ENCODE results near the gene PIK3C2G.

Gene PIK3C2G

DNA sequence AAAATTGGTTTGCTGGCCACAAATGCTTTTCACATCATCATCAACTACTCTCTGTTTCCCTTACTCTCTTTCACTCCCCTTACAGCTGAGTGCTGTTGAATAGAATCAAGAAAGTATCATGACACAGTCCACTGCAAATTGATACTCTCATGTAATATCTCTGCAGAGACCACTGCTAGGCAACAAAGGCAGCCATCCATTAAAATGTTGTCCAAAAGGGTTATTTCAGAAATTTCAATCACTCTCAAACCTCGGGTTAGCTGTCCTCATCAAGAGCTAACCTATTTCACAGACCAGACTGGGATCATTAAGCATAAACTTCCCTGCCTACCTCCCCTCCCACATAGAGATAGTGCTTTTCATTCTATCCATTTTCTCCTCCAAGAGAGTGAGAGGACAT, 289.8 kb downstream of the PIK3C2G start:
- DNase-seq, result no peak

DNA sequence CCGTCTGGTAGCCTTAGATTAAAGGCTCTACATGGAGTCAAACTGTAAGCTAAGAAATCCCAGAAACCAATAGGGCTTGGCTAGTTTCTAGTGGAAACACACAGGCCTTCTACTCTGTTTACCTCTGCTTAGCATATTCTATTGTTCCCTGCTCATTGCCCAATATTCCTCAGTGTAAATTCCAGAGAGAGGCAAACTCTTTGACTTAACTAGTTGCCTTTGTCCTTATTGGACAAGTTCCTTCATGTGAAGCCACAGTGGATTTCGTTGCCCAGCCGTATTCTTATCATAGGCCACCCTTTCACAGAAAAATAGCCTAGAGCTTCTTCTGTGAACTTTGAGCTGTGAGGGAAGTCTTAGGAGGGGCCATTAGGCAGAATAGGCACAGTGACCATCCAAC, 290.4 kb downstream of the PIK3C2G start:
- DNase-seq, result no peak

DNA sequence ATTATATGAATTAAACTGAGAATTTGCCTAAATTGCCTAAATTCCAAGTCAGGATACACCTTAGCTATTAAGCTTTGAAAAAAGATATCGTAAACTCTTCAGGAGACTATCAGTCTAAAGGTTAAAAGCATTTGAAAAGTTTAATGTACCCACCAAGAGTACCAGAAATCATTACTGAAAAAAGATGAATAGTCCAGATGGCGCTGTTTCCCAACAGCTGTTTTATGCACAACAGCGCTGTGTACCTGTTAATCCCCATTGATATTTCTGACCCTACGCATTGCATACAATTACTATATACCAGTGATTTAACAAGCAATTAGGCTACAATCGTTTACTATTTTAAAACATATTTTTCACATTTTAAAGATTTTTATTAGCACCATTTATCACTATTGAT, 291.5 kb downstream of the PIK3C2G start:
- no peak for DNase-seq

DNA sequence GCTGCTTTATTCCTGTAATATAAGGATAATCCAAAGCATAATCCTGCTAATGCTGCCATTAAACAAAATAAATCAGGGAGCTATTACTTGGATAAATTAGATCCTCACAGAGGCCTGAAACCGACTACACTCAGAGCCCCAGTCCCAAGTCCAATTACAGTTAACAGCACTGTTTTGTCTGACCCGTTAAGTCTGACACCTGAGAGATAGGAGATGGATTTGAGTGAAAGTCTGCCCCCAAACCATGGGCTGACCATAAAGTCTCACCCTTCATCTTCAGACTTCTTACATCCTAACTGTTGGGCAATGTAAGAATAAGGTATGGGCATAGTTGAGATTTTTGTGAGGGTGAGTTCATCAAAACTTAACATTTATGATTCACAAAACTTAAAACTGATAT, 294.8 kb downstream of the PIK3C2G start:
- DNase-seq, result no peak

DNA sequence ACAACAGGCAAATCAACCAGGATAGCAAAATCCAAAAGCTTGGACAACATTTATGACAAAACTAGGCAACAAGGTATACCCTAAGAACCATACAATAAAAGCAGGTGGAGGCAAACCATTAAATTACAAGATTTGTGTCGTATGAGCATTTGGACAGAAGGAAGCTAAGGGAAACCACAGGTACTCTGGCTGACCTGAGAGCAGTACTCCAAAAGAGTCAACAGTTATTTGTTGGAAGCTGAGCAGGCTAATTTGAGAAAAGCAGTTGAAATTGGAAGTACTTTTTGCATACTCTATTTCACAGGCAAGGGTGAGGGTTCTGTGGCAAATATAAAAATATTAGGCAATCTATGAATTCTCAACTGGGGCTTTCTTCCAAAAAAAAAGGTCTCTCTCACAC, 297.9 kb downstream of the PIK3C2G start:
- no peak for DNase-seq

DNA sequence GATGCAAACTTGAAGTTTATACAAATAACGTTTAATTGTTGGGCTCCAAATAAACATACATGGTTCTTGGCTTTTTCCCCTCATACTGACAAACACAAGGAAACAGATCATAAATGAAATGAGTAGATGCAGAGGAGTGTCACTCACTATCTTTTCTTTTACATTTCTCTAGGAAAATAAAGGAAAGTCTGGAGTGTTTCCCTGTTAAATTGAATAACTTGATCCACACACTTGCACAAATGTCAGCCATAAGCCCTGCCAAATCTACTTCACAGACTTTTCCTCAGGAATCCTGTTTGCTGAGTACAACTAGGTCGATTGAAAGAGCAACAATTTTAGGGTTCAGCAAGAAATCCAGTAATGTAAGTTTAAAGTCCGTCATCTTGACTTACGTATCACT, 301.2 kb downstream of the PIK3C2G start:
- DNase-seq, result no peak

DNA sequence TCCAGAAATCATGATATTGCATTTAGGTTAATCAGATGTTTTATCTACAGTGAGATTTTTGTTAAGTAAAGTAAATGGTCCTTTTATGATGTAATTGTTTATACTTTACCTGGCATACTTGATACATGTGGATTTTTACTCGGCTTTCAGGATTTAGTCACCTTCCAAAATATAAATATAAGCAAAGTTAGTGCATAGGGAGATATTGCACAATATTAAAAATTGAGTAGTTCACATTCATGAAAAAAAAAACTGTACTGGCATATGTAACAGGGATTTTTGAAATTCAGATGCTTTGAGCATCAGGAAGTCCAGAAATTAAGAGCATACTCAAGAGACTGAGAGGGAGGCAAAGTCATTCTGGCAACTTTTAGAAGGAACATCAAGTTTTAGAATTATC, 303.0 kb downstream of the PIK3C2G start:
- no peak for DNase-seq

DNA sequence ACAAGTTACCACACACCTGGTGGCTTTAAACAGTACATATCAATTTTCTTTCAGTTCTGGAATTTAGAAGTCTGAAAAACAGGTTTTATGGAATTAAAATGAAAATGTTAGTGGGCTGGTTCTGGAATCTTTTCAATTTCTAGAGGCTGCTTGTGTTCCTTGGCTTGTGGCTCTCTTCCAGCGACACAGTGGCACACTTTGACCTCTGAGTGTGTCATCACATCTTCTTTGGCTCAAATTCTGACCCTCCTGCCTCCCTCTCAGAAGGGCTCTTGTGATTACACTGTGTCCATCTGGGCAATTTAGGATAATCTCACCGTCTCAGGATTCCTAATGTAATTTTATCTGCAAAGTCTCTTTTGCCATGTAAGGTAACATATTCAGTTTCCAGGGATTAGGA, 306.5 kb downstream of the PIK3C2G start:
- no peak for DNase-seq

DNA sequence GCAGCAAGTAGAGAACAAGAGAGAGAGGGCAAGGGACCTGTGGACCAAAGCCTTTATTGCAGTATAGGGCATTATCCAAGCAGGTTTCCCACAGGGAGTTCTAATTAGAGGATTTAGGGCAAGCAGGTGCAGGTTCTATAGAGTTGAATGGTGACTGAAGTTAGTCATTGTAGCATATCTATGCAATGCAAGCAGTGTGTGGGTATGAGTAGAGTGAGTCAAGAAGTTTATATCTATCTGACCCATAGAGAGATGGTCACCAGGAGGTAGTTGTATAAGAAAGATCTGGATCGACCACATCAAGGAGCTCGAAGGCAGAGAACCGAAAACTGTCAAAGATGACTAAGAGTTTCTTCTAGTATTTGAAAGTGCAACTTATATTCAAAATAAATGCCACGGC, 309.2 kb downstream of the PIK3C2G start:
- DNase-seq, result no peak

DNA sequence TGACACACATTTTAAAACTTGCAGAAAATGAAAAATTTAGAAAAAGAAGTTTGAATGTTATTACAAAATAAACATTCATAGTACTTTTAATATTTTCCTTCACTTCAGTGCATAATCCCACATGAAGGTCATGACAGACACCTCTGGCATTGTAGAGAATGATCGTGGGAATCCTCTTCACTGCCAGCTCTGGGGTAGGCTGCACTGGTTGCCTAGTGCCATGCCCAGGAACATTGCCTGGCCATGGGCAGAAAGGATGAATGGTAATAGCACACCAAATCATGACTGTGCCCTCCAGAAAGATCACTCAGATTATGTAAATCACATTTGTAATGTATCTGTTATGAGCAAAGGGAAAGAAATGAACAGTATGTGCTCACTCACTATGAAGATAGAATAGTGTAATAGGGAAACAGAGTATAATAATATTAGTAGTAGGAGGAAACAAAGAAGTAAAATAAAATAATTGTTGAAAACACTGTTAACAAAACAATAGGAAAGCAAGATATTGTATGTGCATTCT, 314.8 kb downstream of the PIK3C2G start:
- DNase-seq, result no peak

DNA sequence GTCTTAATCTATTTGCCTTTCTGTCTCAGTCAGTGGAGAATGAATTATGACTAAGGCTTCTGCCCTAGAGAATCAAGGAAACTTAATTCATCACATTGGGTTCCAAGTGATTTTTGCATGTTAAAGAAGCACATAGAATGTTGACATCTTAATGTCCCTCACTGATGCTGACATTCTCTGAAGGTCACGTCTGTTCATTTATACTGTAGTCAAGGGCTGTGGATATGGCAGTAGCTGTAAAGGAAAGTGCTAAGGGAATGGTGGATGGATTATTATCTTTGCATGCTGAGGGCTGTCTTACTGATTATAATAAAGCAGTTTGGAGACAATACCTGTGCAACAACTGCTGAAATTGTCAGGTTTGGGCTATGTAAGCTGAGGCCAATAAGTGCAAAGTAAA, 315.3 kb downstream of the PIK3C2G start:
- no peak for DNase-seq

DNA sequence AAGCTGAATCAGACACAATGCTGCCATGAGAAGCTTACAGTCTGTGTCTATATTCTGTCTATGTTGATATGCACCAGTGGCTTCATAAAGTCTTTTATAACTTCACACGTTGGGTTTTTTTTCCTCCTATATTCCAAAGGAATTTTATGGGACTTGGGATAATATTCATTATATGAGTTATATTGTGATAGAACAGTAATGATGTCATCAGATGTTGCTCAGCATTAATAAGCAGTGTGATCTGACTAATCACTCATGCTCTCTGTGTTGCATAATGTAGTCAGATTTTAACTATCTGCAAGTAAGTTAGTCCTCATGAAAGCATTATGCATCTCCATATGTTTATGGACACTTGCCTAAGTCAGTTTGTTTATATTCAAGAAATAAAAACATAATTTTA, 316.9 kb downstream of the PIK3C2G start:
- no peak for DNase-seq

DNA sequence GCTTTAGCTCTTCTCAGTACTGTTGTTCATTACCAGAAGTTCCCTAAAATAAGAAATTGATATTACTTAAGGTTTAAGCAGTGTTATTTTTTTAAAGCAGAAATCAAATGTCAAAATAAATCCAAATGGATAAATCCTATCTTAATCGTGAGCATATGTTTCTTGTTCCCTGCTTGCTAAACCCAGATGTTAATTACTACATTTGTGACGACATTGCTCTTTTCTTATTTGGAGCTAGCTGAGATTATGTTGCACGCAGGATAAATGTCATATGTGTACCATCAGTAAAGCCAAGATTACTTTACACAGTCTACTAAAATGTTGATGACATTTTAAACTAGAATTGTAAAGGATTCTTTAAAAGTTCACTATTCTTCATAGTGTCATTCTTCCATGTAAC, 319.0 kb downstream of the PIK3C2G start:
- no peak for DNase-seq

DNA sequence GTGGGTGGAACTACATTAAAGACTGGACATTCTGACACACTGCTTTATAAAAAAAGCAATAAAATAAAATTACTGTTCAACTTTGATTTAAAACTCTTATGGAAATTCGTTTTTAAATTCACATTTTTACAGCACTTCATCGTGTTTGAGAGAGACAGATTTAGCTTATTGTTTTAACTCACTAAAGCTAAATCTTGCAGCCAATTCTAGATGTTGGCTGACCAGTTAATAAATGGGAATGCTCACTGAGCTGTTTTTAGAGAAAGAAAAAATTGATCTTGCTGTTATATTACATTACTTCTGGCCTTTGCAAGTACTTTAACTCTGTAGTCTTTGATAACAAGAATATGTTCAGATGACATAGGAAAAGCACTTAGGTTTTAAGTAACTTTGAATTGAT, 319.4 kb downstream of the PIK3C2G start:
- DNase-seq, result no peak

DNA sequence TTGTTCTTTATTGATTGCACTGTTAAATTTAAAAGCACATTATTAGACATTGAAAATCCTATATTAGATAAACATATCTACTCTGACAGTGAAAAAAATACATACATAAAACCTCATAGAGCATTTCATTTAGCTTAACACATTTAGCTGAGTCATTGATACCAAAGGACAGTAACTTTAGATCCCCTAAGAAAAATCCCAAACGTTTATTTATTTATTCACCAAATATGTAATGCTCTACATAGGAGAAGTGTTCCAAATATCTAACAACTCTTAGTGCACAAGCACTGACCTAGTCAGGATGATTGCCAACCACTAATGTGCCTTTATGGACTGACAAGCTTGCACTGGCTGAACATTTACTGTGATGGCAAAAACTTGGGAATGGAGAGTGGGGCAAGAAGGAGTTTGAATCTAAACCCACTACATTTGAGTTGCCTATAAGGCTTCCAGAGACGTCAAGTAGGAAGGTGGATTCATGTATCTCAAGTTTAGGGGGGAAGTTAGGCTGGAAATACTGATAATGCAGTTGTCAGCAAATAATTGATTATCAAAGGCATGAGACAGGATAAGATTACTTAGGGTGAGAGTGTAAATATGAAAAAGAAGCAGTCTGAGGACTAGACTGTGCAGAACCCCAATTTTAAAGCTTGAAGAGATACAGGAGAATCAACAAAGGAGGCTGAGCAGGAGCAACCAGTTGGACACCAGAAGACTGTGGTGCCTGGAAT, 320.1 kb downstream of the PIK3C2G start:
- no peak for DNase-seq

DNA sequence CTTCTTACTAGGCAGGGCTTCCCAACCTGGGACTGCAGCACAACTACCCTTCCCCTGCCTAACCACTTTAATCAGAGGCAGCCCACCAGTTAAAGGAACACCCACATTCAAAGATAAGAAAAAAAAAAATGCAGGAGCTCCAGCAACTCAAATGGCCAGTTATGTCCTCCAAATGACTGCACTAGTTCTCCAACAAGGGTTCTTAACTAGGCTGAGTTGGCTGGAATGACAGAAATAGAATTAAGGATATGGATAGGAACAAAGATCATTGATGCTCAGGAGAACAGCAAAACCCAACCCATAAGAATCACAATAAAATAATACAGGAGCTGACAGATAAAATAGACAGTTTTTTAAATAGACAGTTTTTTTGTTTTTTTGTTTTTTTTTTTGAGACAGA, 322.3 kb downstream of the PIK3C2G start:
- DNase-seq, result no peak

DNA sequence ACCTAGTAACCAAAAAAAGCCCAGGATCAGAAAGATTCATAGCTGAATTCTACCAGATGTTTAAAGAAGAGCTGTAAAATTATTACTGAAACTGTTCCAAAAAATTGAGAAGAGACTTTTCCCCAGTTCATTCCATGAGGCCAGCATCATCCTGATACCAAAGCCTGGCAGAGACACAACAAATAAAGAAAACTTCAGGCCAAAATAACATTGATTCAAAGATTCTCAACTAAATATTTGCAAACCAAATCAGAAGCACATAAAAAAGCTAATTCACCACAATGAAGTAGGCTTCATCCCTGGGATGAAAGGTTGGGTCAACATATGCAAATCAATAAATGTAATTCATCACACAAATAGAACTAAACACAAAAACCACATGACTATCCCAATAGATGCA, 325.3 kb downstream of the PIK3C2G start:
- no peak for DNase-seq

DNA sequence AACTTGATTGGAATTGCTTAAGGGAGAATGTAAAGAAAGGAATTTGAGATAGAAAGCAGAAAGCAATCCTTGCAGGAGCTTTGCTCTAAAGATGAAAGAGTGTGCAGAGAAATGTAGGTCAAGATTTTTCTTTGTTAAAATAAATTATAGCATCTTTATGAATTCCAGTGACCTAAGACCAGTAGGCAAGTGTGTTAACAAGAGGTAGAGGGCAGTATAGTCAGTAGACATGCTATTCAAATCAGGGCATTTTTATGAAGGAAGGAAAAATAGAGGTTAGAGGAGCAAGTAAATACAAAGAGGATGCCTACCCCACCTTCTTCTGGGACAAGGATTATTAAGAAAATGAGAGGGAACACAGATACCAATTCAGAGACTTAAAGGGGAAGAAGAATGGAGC, 328.0 kb downstream of the PIK3C2G start:
- DNase-seq, result no peak

DNA sequence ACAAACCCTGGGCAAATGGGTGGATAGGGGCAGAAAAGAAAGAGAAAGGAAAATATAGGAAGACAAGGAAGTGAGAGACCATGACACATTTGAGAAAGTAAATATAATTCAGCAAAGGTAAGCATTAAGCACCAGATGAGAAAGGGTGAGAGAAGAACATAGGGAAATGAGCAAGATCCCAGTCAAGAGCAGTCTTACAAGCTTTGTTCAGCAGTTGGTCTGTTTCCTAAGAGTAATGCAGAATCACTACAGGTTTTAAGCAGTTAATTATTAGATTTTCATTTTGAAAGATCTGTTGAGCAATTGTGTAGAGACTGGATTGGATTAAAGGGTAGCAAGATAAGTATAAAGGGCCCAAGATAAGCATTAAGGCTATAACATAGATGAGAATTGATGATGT, 330.2 kb downstream of the PIK3C2G start:
- DNase-seq, result no peak

DNA sequence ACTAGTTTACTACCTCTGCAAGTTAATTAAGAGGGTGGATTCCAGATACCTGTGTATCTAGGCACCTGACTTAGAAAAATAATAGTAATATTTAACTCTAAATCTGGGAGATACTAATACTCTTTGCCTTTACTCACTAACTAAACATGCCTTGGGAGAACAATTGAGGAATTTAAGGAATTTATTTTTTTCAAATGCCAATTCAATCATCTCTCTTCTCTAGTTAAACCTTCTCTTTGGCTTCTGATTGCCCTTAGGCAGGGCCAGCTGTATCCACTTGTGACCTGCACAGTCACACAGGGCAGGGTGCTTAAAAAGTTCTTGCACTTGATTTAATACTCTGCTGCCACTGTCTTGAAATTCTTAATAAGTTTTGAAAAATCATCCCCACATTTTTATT, 334.1 kb downstream of the PIK3C2G start:
- no peak for DNase-seq

DNA sequence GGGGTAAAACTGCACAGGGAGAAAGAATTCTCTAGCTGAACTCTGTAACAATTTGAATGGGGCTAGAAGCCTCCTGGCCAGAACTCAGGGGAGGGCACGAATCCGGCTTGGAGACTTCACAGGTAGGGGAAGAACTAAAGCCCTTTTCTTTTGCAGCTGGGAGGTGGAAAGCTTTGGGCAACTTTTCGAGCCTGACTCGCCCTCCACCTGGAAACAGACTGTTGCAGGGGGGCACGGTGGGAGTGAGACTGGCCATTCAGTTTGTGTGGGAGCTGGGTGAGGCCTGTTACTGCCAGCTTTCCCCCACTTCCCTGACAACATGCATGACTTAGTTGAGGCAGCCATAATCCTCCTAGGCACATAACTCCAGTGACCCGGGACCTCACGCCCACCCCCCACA, 340.6 kb downstream of the PIK3C2G start:
- DNase-seq, result no peak

DNA sequence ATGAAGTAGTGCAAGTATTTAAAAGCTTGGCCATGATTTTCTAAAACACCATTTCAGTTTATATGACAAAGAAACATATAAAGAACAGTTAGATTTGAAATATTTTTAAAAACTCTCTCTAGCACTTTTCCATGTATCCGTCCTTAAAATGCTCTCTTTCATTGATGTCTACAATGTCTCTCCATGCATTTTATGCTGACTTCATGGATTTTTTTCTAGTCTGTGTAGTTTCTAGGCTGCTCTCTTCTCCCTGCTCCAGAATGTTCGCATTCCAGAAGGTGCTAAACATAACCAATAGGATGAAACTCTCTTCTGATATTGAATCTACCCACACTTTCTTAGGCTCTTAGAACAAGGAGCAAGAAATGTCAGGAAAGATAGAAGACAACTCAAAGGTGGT, 351.7 kb downstream of the PIK3C2G start:
- DNase-seq, result no peak

DNA sequence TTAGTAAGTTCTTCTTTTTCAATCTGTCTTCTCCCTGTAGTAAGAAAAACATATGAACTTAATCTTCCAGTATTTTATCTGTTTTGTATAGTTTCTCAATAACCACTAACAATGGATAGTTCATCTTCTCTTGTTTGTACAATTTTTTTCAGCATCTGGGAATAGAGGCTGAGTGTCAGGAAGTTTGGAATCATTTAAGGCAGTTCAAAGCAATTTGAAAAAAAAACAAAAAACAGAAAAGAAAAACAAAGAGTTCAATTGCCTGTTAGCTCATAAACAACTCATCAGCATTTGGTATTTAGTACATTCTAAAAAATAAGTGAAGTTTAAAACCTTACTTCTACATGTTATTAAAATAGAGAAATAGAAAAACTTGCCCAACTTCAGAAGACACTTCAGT, 359.7 kb downstream of the PIK3C2G start:
- DNase-seq, result no peak

DNA sequence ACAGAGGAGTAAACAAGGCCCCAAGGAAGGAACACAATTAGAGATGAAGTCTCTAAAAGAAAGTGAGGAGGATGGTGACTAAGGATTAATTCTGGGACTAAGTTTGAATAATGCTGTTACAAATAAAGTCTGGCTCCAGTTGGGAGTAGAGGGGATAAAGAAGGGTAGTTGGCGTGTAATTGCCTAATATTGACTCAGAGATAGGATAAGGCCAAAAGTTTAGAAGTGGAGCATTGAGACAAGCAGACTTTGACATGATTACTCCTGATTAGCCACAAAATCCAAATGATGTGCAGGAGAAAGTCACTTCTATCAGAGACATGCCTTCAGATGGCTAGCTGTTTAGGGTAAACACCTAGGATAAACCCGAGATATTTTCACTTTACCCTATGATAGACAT, 368.1 kb downstream of the PIK3C2G start:
- no peak for DNase-seq

Data from nucleus accumbens (tissue), 56 donors.